Measurements from ENCODE around the gene GLP2R.

GRCh38 chr17:9821921-9822320 is 3.8 kb upstream of the GLP2R start, which contains the start of gene GSG1L2:
- TF ChIP-seq EZH2 (IDR thresholded peaks at IDR 0.05) (no peak), POLR2AphosphoS5 (IDR thresholded peaks at IDR 0.05; ENCODE audit: borderline replicate concordance, low read depth, low read length) (no peak)

All from SK-N-MC (cell line).